ENCODE results near the gene MUL1. TPM values are rescaled to one million over a fixed set of nuclear protein-coding genes. Genes with fewer than 3 reads are reported as not detected.

The MUL1 gene
- total RNA-seq, 2 donors from 2014 or later = 15.6 to 19.8 TPM

DNA sequence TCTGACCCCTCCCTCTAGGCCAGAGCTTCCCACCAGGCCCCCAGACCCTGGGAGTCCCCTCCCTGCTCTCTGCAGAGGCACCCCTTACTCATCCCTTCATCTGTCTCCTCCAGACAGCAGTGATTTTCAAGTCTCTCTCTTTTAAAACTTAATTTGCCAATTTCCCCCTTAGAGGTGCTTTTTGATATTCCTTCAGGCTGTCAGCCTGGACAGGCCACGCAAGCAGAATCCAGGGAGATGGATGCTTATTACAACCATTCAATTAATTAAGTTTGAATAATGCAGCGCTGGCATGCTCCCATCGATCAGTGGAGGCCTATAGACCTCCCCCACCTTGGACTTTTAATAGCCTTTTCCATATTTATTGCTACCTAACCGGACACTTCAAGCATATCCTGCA is 28.1 kb downstream of the MUL1 start:
- H3K27ac ChIP-seq (ENCODE audit: low read depth, low read length) = no peak overlapping the region
- H3K9me3 Mint-ChIP-seq = no peaks in the 10 kb centered on the region
- peaks cover 60% of the 10 kb centered on the region for H3K4me1 Mint-ChIP-seq
- H3K27me3 Mint-ChIP-seq (ENCODE audit: insufficient read depth) = peaks cover 87% of the 10 kb centered on the region
- H3K4me1 ChIP-seq (ENCODE audit: control insufficient read depth, insufficient read depth, low read length) = peaks cover 16% of the 10 kb centered on the region
- no peaks in the 10 kb centered on the region for H3K36me3 ChIP-seq (ENCODE audit: control insufficient read depth, insufficient read depth, low read length)
- WGBS, 2 experiments (ENCODE audit: insufficient coverage in 1 of 2, insufficient read length in 1 of 2) = 89 to 100% methylated on average over 3 to 4 of the region's 4 CpGs
- TF ChIP-seq, protein P1, sequence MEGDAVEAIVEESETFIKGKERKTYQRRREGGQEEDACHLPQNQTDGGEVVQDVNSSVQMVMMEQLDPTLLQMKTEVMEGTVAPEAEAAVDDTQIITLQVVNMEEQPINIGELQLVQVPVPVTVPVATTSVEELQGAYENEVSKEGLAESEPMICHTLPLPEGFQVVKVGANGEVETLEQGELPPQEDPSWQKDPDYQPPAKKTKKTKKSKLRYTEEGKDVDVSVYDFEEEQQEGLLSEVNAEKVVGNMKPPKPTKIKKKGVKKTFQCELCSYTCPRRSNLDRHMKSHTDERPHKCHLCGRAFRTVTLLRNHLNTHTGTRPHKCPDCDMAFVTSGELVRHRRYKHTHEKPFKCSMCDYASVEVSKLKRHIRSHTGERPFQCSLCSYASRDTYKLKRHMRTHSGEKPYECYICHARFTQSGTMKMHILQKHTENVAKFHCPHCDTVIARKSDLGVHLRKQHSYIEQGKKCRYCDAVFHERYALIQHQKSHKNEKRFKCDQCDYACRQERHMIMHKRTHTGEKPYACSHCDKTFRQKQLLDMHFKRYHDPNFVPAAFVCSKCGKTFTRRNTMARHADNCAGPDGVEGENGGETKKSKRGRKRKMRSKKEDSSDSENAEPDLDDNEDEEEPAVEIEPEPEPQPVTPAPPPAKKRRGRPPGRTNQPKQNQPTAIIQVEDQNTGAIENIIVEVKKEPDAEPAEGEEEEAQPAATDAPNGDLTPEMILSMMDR (conservative IDR thresholded peaks at IDR 0.05) = no peak
- no peak overlapping the region for H3K9ac ChIP-seq (ENCODE audit: extremely low read depth, low read length, poor library complexity, severe bottlenecking)
- DNase-seq = no peak
- H3K27ac Mint-ChIP-seq = no peak overlapping the region
- peaks cover 25% of the 10 kb centered on the region for H3K27me3 ChIP-seq (ENCODE audit: control insufficient read depth, insufficient read depth, low read length, poor library complexity, severe bottlenecking)
- H3K4me3 ChIP-seq (ENCODE audit: low read length) = no peak overlapping the region
- no peaks in the 10 kb centered on the region for H3K9me3 ChIP-seq (ENCODE audit: control insufficient read depth, low read length)
- no peaks in the 10 kb centered on the region for H3K36me3 Mint-ChIP-seq (ENCODE audit: low read depth)
- H3K4me3 Mint-ChIP-seq = no peak overlapping the region

DNA sequence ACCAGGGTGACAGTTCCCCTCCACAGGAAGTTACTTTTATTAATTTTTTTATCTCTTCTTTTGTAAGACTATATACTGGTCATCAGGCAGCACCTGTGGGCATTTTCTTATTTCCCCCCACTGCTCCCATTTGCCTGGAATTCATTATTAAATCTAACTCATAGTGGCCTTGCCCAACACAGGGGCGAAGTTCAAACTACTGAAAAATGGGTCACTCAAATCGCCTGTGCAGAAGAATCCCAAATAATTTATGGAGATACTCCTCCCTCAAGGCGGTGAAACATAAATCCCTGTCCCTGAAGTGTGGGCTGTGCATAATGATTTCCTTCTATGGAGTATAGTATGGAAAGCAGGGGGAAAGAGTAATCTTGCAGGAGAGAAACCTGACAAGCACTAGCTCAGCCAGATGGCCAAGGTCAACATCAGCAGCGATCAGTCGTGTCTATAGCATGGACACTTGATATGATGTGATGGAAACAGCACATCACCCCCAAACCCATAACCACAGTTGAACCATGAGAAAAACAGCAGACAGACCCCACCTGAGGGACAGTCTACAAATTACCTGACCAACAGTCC is 29.8 kb downstream of the MUL1 start:
- no peaks in the 10 kb centered on the region for H3K9me3 ChIP-seq (ENCODE audit: control insufficient read depth, low read length)
- Mint-ChIP-seq H3K27ac (no peak overlapping the region), H3K4me3 (no peak overlapping the region), H3K4me1 (peaks cover 58% of the 10 kb centered on the region), H3K36me3 (ENCODE audit: low read depth) (no peaks in the 10 kb centered on the region), H3K27me3 (ENCODE audit: insufficient read depth) (peaks cover 75% of the 10 kb centered on the region), H3K9me3 (no peaks in the 10 kb centered on the region)
- H3K4me1 ChIP-seq (ENCODE audit: control insufficient read depth, insufficient read depth, low read length) = peaks cover 16% of the 10 kb centered on the region
- H3K27ac ChIP-seq (ENCODE audit: low read depth, low read length) = no peak overlapping the region
- no peaks in the 10 kb centered on the region for H3K36me3 ChIP-seq (ENCODE audit: control insufficient read depth, insufficient read depth, low read length)
- H3K9ac ChIP-seq (ENCODE audit: extremely low read depth, low read length, poor library complexity, severe bottlenecking) = no peak overlapping the region
- H3K27me3 ChIP-seq (ENCODE audit: control insufficient read depth, insufficient read depth, low read length, poor library complexity, severe bottlenecking) = peaks cover 9% of the 10 kb centered on the region
- no peak overlapping the region for H3K4me3 ChIP-seq (ENCODE audit: low read length)
- no peak for DNase-seq
- TF ChIP-seq, protein P1 (conservative IDR thresholded peaks at IDR 0.05) = no peak
- 91 to 100% methylated on average over 1 to 3 of the region's 5 CpGs for WGBS, 2 experiments (ENCODE audit: insufficient coverage in 1 of 2, insufficient read length in 1 of 2)

GRCh38 chr1:20477348-20478056 is 30.4 kb downstream of the MUL1 start:
- no peak overlapping the region for H3K27ac Mint-ChIP-seq
- H3K9me3 Mint-ChIP-seq = no peaks in the 10 kb centered on the region
- Histone ChIP-seq H3K4me1 (ENCODE audit: control insufficient read depth, insufficient read depth, low read length) (peaks cover 16% of the 10 kb centered on the region), H3K27ac (ENCODE audit: low read depth, low read length) (no peak overlapping the region), H3K27me3 (ENCODE audit: control insufficient read depth, insufficient read depth, low read length, poor library complexity, severe bottlenecking) (peaks cover 3% of the 10 kb centered on the region), H3K9ac (ENCODE audit: extremely low read depth, low read length, poor library complexity, severe bottlenecking) (no peak overlapping the region), H3K9me3 (ENCODE audit: control insufficient read depth, low read length) (no peaks in the 10 kb centered on the region), H3K4me3 (ENCODE audit: low read length) (no peak overlapping the region), H3K36me3 (ENCODE audit: control insufficient read depth, insufficient read depth, low read length) (no peaks in the 10 kb centered on the region)
- H3K4me1 Mint-ChIP-seq = peaks cover 58% of the 10 kb centered on the region
- TF ChIP-seq, protein P1 (conservative IDR thresholded peaks at IDR 0.05) = no peak
- WGBS, 2 experiments (ENCODE audit: insufficient coverage in 1 of 2, insufficient read length in 1 of 2) = 81 to 92% methylated on average over 5 to 9 of the region's 10 CpGs
- H3K4me3 Mint-ChIP-seq = no peak overlapping the region
- H3K36me3 Mint-ChIP-seq (ENCODE audit: low read depth) = no peaks in the 10 kb centered on the region
- no peak for DNase-seq
- H3K27me3 Mint-ChIP-seq (ENCODE audit: insufficient read depth) = peaks cover 71% of the 10 kb centered on the region
